ENCODE results near the gene ARHGAP24. TPM values are rescaled to one million over a fixed set of nuclear protein-coding genes. Genes with fewer than 3 reads are reported as not detected.
"Not testable (repeated sequence)": the region's sequence is repeated elsewhere in the genome, so short reads cannot be mapped to it uniquely, and the experiment has no call there.

ARHGAP24 gene
- total RNA-seq, 1 experiment from 2014 or later: 1.3 TPM

- POLR2A ChIA-PET: not testable (repeated sequence)
Observed at GRCh38 chr4:85965017-85965416, 490.1 kb downstream of the ARHGAP24 start.

GRCh38 chr4:85965529-85965928 lies 490.6 kb downstream of the ARHGAP24 start:
- Histone ChIP-seq H3K27me3 (ENCODE audit: insufficient read depth, low read length) (no peaks in the 10 kb centered on the region), H3K9me3 (ENCODE audit: control insufficient read depth in 1 of 2, insufficient read depth in 1 of 2, low read depth in 1 of 2, low read length in 2 of 2) (no peaks in the 10 kb centered on the region), H3K4me3 (replicated peaks in 1 of 2; ENCODE audit: low read depth in 1 of 2, low read length in 2 of 2) (no peak overlapping the region), H3K4me2 (ENCODE audit: low read length) (no peak overlapping the region), H3K9ac (ENCODE audit: low read length) (no peak overlapping the region), H4K20me1 (ENCODE audit: insufficient read depth) (no peaks in the 10 kb centered on the region), H3K4me1 (ENCODE audit: control insufficient read depth in 1 of 2, insufficient read depth in 2 of 2, low read length in 2 of 2) (no peaks in the 10 kb centered on the region), H3K9me2 (ENCODE audit: insufficient read depth) (no peaks in the 10 kb centered on the region), H2AFZ (ENCODE audit: low read depth, low read length, poor library complexity, severe bottlenecking) (no peak overlapping the region), H3K36me3 (ENCODE audit: control insufficient read depth in 1 of 2, insufficient read depth in 2 of 2, low read length in 2 of 2) (no peaks in the 10 kb centered on the region), H3K27ac (ENCODE audit: low read depth, low read length) (no peak overlapping the region), H3K79me2 (ENCODE audit: insufficient read depth, low read length) (no peaks in the 10 kb centered on the region)
- ChIA-PET POLR2A (no interaction called here), CTCF (interaction anchor here (2.1 kb wide), 1 partner anchor 169 kb away, joined by 15 read pairs; no protein-coding TSS in a partner anchor), RAD21 (ENCODE audit: low non-redundant PET in 1 of 2, low total read pairs in 2 of 2, uncharacterized antibody in 2 of 2, unreplicated experiment in 2 of 2) (no interaction called here)
- intact Hi-C loops (cut with micrococcal nuclease): no loop called here
- BruUV-seq (replicated peaks): no TSS peak
- no peak for DNase-seq (ENCODE audit: low read depth, low spot score)
- no peak for ATAC-seq
- TF ChIP-seq SRF (IDR thresholded peaks at IDR 0.05; ENCODE audit: low read depth): no peak
- TF ChIP-seq POLR2A (IDR thresholded peaks at IDR 0.05; ENCODE audit: borderline replicate concordance, extremely low read depth, insufficient read depth, insufficient read length): no peak
- no peak for TF ChIP-seq TCF7L2 (IDR thresholded peaks at IDR 0.05; ENCODE audit: borderline replicate concordance, extremely low read depth, insufficient read depth, insufficient read length)
- TF ChIP-seq MAX (IDR thresholded peaks at IDR 0.05): no peak
- no peak for TF ChIP-seq FOSL1 (IDR thresholded peaks at IDR 0.05; ENCODE audit: low read depth)
- no peak for TF ChIP-seq YY1 (IDR thresholded peaks at IDR 0.05; ENCODE audit: extremely low read depth, insufficient replicate concordance, low read depth, low read length)
- no peak for TF ChIP-seq EZH2phosphoT487 (IDR thresholded peaks at IDR 0.05; ENCODE audit: borderline replicate concordance)
- TF ChIP-seq EZH2 (IDR thresholded peaks at IDR 0.05): no peak

More at GRCh38 chr4:85965017-85965416, 490.1 kb downstream of the ARHGAP24 start:
- H3K27me3 ChIP-seq (ENCODE audit: insufficient read depth, low read length); H2AFZ ChIP-seq (ENCODE audit: low read depth, low read length, poor library complexity, severe bottlenecking); DNase-seq (ENCODE audit: low read depth, low spot score); H3K4me2 ChIP-seq (ENCODE audit: low read length); H3K79me2 ChIP-seq (ENCODE audit: insufficient read depth, low read length); intact Hi-C loops (cut with micrococcal nuclease); H3K27ac ChIP-seq (ENCODE audit: low read depth, low read length); ATAC-seq; BruUV-seq (replicated peaks); H3K9ac ChIP-seq (ENCODE audit: low read length); H3K36me3 ChIP-seq (ENCODE audit: control insufficient read depth in 1 of 2, insufficient read depth in 2 of 2, low read length in 2 of 2); H3K9me3 ChIP-seq (ENCODE audit: control insufficient read depth in 1 of 2, insufficient read depth in 1 of 2, low read depth in 1 of 2, low read length in 2 of 2); H3K4me1 ChIP-seq (ENCODE audit: control insufficient read depth in 1 of 2, insufficient read depth in 2 of 2, low read length in 2 of 2); H4K20me1 ChIP-seq (ENCODE audit: insufficient read depth); H3K9me2 ChIP-seq (ENCODE audit: insufficient read depth); H3K4me3 ChIP-seq (replicated peaks in 1 of 2; ENCODE audit: low read depth in 1 of 2, low read length in 2 of 2): not testable (repeated sequence)
- ChIA-PET RAD21 (ENCODE audit: low non-redundant PET in 1 of 2, low total read pairs in 2 of 2, uncharacterized antibody in 2 of 2, unreplicated experiment in 2 of 2) (interaction anchor here in 1 of 2 experiments (1.0 kb wide), 1 partner anchor 217 kb away, joined by 3 read pairs; no protein-coding TSS in a partner anchor), CTCF (interaction anchor here (0.9 to 2.1 kb wide), 2 partner anchors 11 to 168 kb away, joined by 3 to 15 read pairs; no protein-coding TSS in a partner anchor)
